GM12892 (cell line): ENCODE measurements around the gene ANKRD44.

Experiments used
- POLR2A ChIP-seq: IDR thresholded peaks from 2 replicates; pipeline ENCODE4 v1.6.1; 2011; ENCODE audit warnings: low read depth, low read length, control low read depth
- TAF1 ChIP-seq: IDR thresholded peaks from 2 replicates; pipeline ENCODE4 v1.6.1; 2011; ENCODE audit warnings: low read depth, mild to moderate bottlenecking, control low read depth, low read length, borderline replicate concordance

GRCh38 chr2:197249381-197250083, 61.0 kb downstream of the ANKRD44 start:
- no peak for TF ChIP-seq TAF1
- no peak for TF ChIP-seq POLR2A
